Measurements from ENCODE around the gene OR6T1.

The OR6T1 gene

DNA sequence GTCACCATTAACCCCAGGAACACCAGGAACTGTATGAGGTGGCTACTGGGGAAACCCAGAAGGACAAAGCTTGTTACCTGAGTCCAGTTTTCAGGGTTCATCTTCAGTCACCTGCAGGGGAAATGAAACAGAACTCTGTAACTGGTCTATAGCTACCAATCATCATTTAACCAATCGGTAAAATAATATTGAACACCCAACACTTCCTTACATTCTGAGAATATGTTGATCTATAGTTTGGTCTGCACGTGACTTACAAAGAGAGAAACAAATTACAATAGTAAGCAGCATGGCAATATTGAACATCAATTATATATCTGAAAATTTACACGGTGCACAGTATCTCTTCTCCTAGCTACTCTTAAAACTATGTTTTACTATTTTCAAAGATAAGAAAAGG lies at the start of gene OR6T1:
Gene OR6T1 (minus strand): TSS at position 101 of the 400 bp plus-strand sequence. CDS start 0 bp downstream, at position 101.
- no peak for DNase-seq

DNA sequence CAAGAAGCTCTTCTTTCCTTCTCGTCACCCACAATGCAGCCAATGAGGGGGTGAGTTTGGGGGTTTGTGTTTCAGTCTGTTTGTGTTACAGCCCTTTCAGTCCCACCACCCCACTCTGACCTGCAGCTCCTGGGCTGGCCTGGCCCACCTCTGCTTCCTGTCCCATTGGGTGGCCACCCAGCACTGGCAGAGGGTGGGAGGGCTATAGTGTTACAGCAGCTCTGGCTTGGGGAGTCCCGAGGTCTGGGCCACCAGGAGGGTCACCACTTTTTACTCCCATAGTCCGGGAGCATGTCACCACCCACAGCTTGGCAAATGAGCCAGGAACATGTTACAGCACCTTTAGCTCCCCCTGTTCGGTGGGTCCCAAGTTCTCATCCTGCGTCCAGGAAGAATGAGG lies 35.7 kb upstream of the OR6T1 start:
- DNase-seq, result no peak

DNA sequence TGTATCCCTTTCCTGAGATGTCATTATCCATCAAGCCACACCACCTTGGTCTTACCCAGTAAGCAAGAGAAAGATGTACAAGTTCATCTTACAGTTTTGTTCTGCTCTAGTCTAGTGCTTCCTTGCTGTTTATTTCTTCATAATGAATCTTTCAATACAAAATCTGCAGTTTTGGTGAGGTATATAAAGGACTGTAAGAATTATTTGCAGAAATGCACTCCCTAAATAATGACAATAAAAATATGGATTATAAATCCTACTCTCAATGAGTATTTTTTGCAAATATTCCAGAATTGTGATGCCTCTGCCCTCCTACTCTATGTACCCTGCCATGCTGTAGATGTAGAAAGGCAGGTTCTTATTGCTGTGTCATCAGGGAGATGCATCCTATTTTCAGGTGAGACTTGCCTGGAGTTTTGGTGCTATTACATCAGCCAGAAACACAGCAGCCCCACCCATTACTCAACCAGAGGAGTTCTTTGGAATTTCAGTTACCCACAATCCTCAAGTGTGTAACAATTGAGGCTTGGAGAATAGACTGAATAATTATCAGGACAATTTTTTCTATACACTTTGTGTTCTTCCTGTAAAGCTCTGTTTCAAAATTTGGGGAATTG lies 34.2 kb upstream of the OR6T1 start, which contains the start of gene OR10S1:
Gene OR10S1 (minus strand): TSS at position 51 of the 617 bp plus-strand sequence. CDS start 117 bp downstream, outside the sequence.
- no peak for DNase-seq

- DNase-seq, result no peak
Observed at GRCh38 chr11:123976770-123977560, 33.3 kb upstream of the OR6T1 start.

DNA sequence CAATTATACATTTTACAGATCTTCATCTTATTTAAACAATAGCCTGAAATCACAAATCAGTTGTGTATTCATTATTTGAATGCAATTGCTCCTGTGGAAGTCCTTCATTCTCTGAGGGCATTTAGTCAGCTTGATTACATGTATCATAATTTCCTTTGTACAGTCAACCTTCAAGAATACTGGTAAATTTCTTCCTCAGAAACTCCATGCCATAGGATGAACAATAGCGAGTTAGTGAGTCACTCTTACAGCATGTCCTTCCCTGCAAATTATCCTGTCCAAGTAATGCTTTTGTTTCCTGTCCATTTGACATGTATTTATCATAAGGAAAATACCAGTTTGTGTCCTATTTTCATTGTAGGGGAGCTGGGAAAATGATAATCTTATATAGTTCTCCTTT lies 30.2 kb upstream of the OR6T1 start:
- no peak for DNase-seq

DNA sequence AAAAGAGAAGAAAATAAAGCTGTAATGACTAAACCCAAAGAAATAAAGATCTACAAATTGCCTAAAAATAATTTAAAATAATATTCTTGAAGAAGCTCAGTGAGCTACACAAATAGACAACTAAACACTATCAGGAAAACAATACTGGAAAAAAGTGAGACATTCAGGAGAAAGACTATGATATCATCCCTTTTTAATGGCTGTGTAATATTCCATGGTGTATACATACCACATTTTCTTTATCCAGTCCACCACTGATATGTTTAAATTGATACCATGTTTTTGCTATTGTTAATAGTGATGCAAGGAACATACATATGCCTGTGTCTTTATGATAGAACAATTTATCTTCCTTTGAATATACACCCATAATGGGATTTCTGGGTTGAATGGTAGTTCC lies 13.1 kb upstream of the OR6T1 start:
- no peak for DNase-seq

DNA sequence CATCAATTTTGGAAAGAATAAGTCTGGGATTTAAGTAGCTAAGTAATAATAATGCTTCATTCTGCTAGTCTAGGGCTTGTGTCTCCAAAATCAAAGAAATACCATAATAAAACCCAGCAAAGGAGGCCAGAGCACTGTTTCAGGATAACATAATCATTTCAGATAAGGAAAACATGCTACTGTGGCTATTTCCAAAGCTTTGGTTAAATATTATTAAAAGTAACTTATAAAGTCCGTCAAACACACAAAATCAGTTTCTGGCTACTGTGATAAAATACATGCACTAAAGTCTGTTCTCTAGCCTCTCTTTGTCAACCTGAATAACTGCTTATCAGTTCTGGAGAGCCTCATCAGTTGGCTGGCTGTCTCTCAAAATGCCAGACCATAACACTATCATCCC lies 1.5 kb upstream of the OR6T1 start:
- DNase-seq, result no peak

DNA sequence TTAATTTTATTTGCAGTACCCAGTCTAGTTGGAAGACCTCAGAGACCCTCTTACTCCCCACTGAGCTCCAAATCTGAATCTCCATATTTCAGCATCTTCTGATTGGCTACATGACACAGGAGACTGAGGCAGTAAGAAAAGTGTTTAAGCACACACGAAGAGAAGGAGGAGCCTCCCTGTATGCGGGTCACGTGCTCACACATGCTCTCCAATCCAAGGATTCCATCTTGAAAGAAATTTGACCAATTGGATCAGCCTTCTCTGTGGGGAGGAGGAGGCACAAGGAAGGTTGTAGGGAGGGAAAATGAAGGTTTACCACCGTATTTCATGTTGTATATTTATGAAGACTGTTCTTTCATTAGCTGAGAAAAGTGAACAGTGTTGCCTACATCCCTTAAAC lies 1.2 kb downstream of the OR6T1 start:
- no peak for DNase-seq

- DNase-seq, result no peak
Observed at GRCh38 chr11:123939317-123939716, 4.3 kb downstream of the OR6T1 start, which contains the start of gene OR4D5. OR4D5 (plus strand) TSS chr11:123939617; CDS start chr11:123939617, 0 bp downstream.

GRCh38 chr11:123924027-123924426 lies 19.6 kb downstream of the OR6T1 start:
- DNase-seq, result no peak

- no peak for DNase-seq
Observed at GRCh38 chr11:123920943-123921342, 22.7 kb downstream of the OR6T1 start.

GRCh38 chr11:123905826-123906225 lies 37.8 kb downstream of the OR6T1 start:
- DNase-seq, result no peak

DNA sequence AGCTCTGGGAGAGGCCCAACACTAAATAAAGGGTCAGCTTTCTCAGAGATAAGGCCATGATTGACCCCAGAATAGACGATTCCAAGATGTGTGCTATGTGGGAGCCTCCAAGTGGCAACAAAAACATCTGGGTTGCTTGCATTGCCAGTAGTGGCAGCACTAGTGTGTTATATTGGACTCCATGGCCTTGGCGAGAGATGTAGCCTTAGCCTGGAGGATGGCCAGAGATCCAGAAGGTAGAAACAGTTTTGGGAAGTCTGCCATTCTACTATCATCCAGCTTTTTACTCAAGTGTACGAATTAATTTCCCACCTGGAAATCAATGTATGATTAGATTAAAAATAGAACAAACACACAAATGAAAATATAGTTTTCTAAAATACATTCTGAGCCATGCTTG lies 38.7 kb downstream of the OR6T1 start:
- DNase-seq, result no peak

DNA sequence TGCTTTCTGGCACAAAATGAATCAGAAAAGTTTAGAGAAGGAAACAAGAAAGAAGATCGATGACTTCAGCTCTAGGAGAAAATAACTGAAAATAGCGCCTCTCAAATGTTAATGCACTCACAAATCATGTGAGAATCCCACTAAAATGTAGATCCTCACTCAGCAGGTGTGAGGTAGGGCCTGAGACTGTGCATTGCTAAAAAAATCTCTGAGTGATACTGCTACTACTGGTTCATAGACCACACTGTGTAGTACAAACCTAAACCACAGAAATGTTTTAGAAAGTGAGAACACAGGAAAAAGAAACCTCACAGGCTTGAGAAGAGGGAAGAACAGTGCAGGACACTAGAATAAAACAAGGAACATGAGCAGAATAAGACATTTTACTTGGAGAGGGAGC lies 39.7 kb downstream of the OR6T1 start:
- DNase-seq, result no peak

- DNase-seq, result no peak
Observed at GRCh38 chr11:123901867-123902266, 41.8 kb downstream of the OR6T1 start, which contains the start of gene OR8D4. OR8D4 (plus strand) TSS chr11:123902167; CDS start chr11:123906432, 4,265 bp downstream.

GRCh38 chr11:123899792-123900191 lies 43.8 kb downstream of the OR6T1 start:
- DNase-seq, result no peak

Data from CD4-positive, alpha-beta T cell treated with Interleukin-15 for 1 hour (primary cell).